ENCODE data around the gene CCDC190.

- TF ChIP-seq CTCF (IDR thresholded peaks at IDR 0.05) (no peak), SIN3A (IDR thresholded peaks at IDR 0.05; ENCODE audit: borderline replicate concordance, insufficient read depth, low read depth, low read length) (no peak), POLR2AphosphoS5 (IDR thresholded peaks at IDR 0.05; ENCODE audit: low read depth, low read length) (no peak), TCF7L2 (IDR thresholded peaks at IDR 0.05; ENCODE audit: low read depth, low read length) (no peak)
Measured at GRCh38 chr1:162910161-162910560, 49.2 kb upstream of the CCDC190 start.

All from Panc1 (cell line).